T-cell (primary cell): ENCODE measurements around the gene RHOH. TPM values are rescaled to one million over a fixed set of nuclear protein-coding genes. Genes with fewer than 3 reads are reported as not detected.

Experiments
- ATAC-seq, 4 experiments: fragments of 200-7000 bp in 3 of 4; fragments of 150-1000 bp in 1 of 4; cut with Tn5 transposase; replicated peaks in 1 of 4; 1 replicate in 3 of 4; 2 replicates in 1 of 4; pipeline ENCODE4 v1.10.0; 2021; ENCODE audit warnings: moderate library complexity in 3 of 4, mild to moderate bottlenecking in 2 of 4, moderate number of reproducible peaks in 1 of 4
- CTCF ChIA-PET, 2 donors: fragments of 300-600 bp; sonication (Branson Sonifier 250); formaldehyde crosslinking; loops; one replicate each; lab custom pipeline; 2022; ENCODE audit warnings: antibody characterized with exemption in 2 of 2; lab: Charles Lee
- POLR2A ChIA-PET, 2 donors: fragments of 300-600 bp; sonication (Branson Sonifier 250); formaldehyde crosslinking; loops; one replicate each; lab custom pipeline; 2022; ENCODE audit warnings: antibody characterized with exemption in 2 of 2; lab: Charles Lee
- DNase-seq, 35 experiments: peaks; one replicate each; pipeline versions ENCODE4 v3.0.0 to v3.0.0-alpha.2; 2013 to 2023
- H3K27ac ChIP-seq: one replicate; pipeline ENCODE4 v1.5.1; 2013; ENCODE audit warnings: low read length
- H3K27me3 ChIP-seq, 2 experiments: replicated peaks in 1 of 2; 1 replicate in 1 of 2; 2 replicates in 1 of 2; pipeline versions ENCODE4 v1.6.1 to v1.7.0; 2013; ENCODE audit warnings: low read length in 1 of 2, mixed read lengths in 1 of 2; ENCODE audit not compliant: control insufficient read depth in 2 of 2, insufficient read depth in 2 of 2; ENCODE audit errors: extremely low read depth in 1 of 2
- H3K36me3 ChIP-seq, 2 donors: 1 replicate in 1 of 2; 2 replicates in 1 of 2; pipeline versions ENCODE4 v1.6.1 to v1.7.0; 2013; ENCODE audit warnings: low read length in 1 of 2; ENCODE audit not compliant: control insufficient read depth in 2 of 2, insufficient read depth in 1 of 2; ENCODE audit errors: extremely low read depth in 1 of 2
- H3K4me1 ChIP-seq, 2 experiments: 1 replicate in 1 of 2; 2 replicates in 1 of 2; pipeline versions ENCODE4 v1.6.1 to v1.7.0; 2013; ENCODE audit warnings: low read length in 2 of 2, mixed read lengths in 1 of 2; ENCODE audit not compliant: insufficient read depth in 2 of 2, control insufficient read depth in 1 of 2; ENCODE audit errors: extremely low read depth in 1 of 2
- H3K4me3 ChIP-seq, 2 donors: 1 replicate in 1 of 2; 2 replicates in 1 of 2; pipeline versions ENCODE4 v1.5.1 to v1.7.0; 2013; ENCODE audit warnings: mild to moderate bottlenecking in 2 of 2, low read length in 1 of 2, moderate library complexity in 1 of 2; ENCODE audit not compliant: control insufficient read depth in 1 of 2; ENCODE audit errors: extremely low read depth in 1 of 2
- H3K9me3 ChIP-seq: 2 replicates; pipeline ENCODE4 v1.7.0; 2013
- H3K27ac Mint-ChIP-seq, 2 donors: one replicate each; pipeline ENCODE4 v1.8.0; 2020 to 2021; ENCODE audit warnings: mild to moderate bottlenecking in 2 of 2, mixed read lengths in 2 of 2
- H3K27me3 Mint-ChIP-seq, 2 donors: one replicate each; pipeline ENCODE4 v1.8.0; 2021 to 2022; ENCODE audit warnings: mixed read lengths in 2 of 2
- H3K36me3 Mint-ChIP-seq: one replicate; pipeline ENCODE4 v1.8.0; 2021; ENCODE audit warnings: mixed read lengths
- H3K4me1 Mint-ChIP-seq, 3 donors: one replicate each; pipeline ENCODE4 v1.8.0; 2020 to 2022; ENCODE audit warnings: mixed read lengths in 3 of 3, mild to moderate bottlenecking in 1 of 3
- H3K4me3 Mint-ChIP-seq, 3 donors: one replicate each; pipeline ENCODE4 v1.8.0; 2020 to 2022; ENCODE audit warnings: mild to moderate bottlenecking in 3 of 3, mixed read lengths in 3 of 3, moderate library complexity in 3 of 3
- H3K9me3 Mint-ChIP-seq, 3 donors: one replicate each; pipeline ENCODE4 v1.8.0; 2020 to 2022; ENCODE audit warnings: mixed read lengths in 3 of 3
- WGBS: methylation state at CpG from one replicate; pipeline ENCODE4 v1.1.5; 2013; ENCODE audit warnings: missing lambda C conversion rate; ENCODE audit not compliant: insufficient coverage; 5-methylcytosine and 5-hydroxymethylcytosine counted together
- total RNA-seq, 35 experiments: library from RNA in 6 of 35; stranded (reverse) in 6 of 35; fragments of 120-200 nt in 1 of 35; gene quantifications; one replicate each; pipeline versions ENCODE4 v1.2.1 to v1.2.4 and lab custom pipeline; 2013 to 2026

The RHOH gene
- total RNA-seq, 5 donors from 2014 or later (not counting 1 experiment from before 2014, with no cell fraction given), result 174 to 436 (median 216) TPM

DNA sequence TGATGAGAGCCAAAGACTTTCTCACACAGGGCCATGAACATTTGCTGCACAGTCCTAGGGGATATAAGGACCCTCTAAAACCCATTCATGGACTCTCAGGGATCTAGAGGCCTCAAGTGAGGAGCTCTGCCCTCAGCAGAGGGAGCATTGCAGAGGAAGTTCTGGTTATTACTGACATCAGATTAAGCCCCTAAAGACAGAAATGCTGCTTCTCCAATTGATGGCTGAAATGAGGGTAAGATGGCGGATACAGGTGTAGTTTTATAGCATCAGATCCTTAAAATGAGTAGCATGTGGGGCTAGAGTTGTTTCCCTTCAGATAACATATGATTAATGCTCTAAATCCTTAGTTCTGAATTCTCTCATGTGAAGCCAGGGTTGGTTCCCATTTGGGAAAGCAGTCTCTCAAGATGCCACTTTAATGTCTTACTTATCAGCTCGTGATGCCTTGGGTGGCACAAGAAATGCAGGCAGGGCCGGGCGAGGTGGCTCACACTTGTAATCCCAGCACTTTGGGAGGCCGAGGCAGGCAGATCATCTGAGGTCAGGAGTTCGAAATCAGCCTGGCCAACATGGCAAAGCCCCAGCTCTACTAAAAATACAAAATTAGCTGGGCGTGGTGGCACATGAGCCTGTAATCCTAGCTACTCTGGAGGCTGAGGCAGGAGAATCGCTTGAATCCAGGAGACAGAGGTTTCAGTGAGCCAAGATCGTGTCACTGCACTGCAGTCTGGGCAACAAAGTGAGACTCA lies 7.9 kb downstream of the RHOH start:
- DNase-seq (peak in 1 of 35 experiments; percentile 35), ATAC-seq (peak in 1 of 4 experiments; percentile 1)
- Mint-ChIP-seq H3K4me1 (peaks cover 55 to 77% (median 72%) of the 10 kb centered on the region in 3 donors), H3K27ac (peak overlapping the region; percentile 93 to 96), H3K27me3 (no peaks in the 10 kb centered on the region), H3K9me3 (no peaks in the 10 kb centered on the region), H3K36me3 (peaks cover 51% of the 10 kb centered on the region), H3K4me3 (peak overlapping the region; percentile 96 to 99 (median 98))
- ChIA-PET POLR2A (interaction anchor here (0.5 to 2.3 kb wide), 12 partner anchors 9 to 482 kb away, joined by 3 to 9 read pairs (median 4); no protein-coding TSS in a partner anchor), CTCF (interaction anchor here in 1 of 2 donors (0.7 to 2.0 kb wide), 6 partner anchors 8 to 121 kb away, joined by 3 to 11 read pairs (median 4); partner anchors contain the start of gene RHOH)
- no peaks in the 10 kb centered on the region for H3K9me3 ChIP-seq
- 7% methylated on average over 8 of the region's 9 CpGs for WGBS
- peaks cover 0 to 10% of the 10 kb centered on the region in 2 donors for H3K36me3 ChIP-seq
- H3K27me3 ChIP-seq, result no peaks in the 10 kb centered on the region
- peak overlapping the region; percentile 99 for H3K27ac ChIP-seq
- peak overlapping the region; percentile 87 to 96 for H3K4me3 ChIP-seq
- H3K4me1 ChIP-seq, result peaks cover 50 to 55% of the 10 kb centered on the region in 2 experiments

DNA sequence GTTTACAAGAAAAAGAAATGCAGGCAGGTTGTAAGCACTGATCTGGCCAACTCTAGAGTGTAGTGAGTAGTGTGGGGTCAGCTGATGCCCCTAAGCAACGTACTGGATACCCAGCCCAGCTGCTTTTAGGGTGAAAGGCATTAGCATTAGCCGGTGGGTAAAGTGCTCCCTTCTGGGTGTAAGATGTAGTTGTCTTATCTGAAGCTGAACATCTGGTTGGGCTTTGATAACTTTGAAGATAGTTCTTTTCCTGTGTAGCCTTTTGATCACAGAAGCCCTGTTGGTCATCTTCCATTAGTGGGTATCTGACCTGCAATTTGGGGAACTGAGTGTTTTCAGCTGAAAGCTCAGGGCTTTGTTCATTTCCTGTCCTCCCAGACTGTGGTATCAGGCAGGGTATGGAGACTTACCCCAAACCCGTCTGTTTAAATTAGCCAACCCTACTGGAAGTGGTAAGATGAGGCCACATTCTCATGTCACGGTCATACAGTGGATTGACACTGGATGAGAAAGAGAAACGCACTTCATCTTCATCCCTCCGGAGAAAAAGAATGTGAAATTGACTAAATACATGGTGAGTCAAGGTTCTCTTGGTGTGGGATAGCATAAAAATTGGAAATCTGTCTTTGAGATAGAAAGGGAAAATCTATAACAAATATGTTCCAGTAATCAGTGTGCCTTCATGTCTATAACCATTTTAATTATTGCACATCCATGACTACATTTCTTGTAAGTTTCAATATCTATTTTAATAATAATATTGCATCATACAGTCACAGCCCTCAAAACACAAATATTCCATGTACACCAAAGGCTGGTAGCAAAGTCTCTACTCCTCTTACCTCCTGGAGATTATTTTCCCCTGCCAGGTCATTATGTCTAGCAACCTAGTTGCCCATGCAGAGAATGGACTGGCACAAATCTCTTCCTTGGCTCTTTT lies 8.7 kb downstream of the RHOH start:
- H3K36me3 ChIP-seq, result peaks cover 0 to 16% of the 10 kb centered on the region in 2 donors
- Mint-ChIP-seq H3K4me1 (peaks cover 62 to 82% (median 76%) of the 10 kb centered on the region in 3 donors), H3K36me3 (peaks cover 53% of the 10 kb centered on the region), H3K27me3 (no peaks in the 10 kb centered on the region), H3K4me3 (peak overlapping the region; percentile 96 to 99 (median 98)), H3K27ac (peak overlapping the region; percentile 93 to 96), H3K9me3 (no peaks in the 10 kb centered on the region)
- DNase-seq (peak in 2 of 35 experiments; percentile 48 to 63), ATAC-seq (peak; percentile 34 to 50 (median 46))
- H3K27ac ChIP-seq, result peak overlapping the region; percentile 99
- ChIA-PET CTCF (interaction anchor here in 1 of 2 donors (0.7 to 2.0 kb wide), 7 partner anchors 8 to 120 kb away, joined by 3 to 11 read pairs (median 4); partner anchors contain the start of gene RHOH), POLR2A (interaction anchor here (0.5 to 4.4 kb wide), 15 partner anchors 7 to 147 kb away, joined by 3 to 47 read pairs (median 4); partner anchors contain the start of gene RHOH (in 1 of the 2))
- WGBS, result 0% methylated on average over 2 of the region's 6 CpGs
- peaks cover 55 to 58% of the 10 kb centered on the region in 2 experiments for H3K4me1 ChIP-seq
- H3K27me3 ChIP-seq, result no peaks in the 10 kb centered on the region
- peak overlapping the region; percentile 87 to 96 for H3K4me3 ChIP-seq
- no peaks in the 10 kb centered on the region for H3K9me3 ChIP-seq

DNA sequence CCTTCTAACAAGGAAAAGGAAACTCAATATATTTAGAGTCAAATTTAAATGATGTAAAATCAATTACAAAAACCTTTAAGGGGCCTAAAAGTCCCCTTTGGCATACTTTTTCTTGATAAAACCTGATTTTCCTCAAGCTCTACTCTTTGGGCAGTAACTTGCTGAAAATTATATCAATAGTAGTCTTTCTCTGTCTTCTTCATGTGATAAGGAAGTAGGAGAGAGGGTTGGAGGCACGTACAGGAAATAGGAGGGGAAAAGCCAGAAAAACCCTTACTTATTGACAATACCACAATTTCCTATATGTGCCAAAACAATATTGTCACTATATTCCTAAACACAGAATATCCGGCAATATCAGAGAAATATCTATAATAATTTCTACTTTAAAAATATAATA lies 9.6 kb downstream of the RHOH start:
- Histone ChIP-seq H3K36me3 (peaks cover 0 to 16% of the 10 kb centered on the region in 2 donors), H3K27me3 (no peaks in the 10 kb centered on the region), H3K4me3 (peak overlapping the region; percentile 87 to 96), H3K27ac (peak overlapping the region; percentile 99), H3K4me1 (peaks cover 60 to 63% of the 10 kb centered on the region in 2 experiments), H3K9me3 (no peaks in the 10 kb centered on the region)
- ChIA-PET POLR2A (interaction anchor here (0.6 to 4.4 kb wide), 15 partner anchors 8 to 1552 kb away, joined by 3 to 47 read pairs (median 5); partner anchors contain the start of gene RHOH (in 1 of the 2)), CTCF (interaction anchor here in 1 of 2 donors (0.6 to 1.4 kb wide), 8 partner anchors 9 to 110 kb away, joined by 3 to 5 read pairs (median 4); no protein-coding TSS in a partner anchor)
- no peaks in the 10 kb centered on the region for H3K27me3 Mint-ChIP-seq
- ATAC-seq, result peak in 2 of 4 experiments; percentile 17 to 36
- no CpG with 5 or more reads among the region's 2 CpGs for WGBS
- H3K9me3 Mint-ChIP-seq, result no peaks in the 10 kb centered on the region
- peaks cover 52% of the 10 kb centered on the region for H3K36me3 Mint-ChIP-seq
- peak overlapping the region; percentile 96 to 99 (median 98) for H3K4me3 Mint-ChIP-seq
- peak overlapping the region; percentile 93 to 96 for H3K27ac Mint-ChIP-seq
- peaks cover 66 to 91% (median 80%) of the 10 kb centered on the region in 3 donors for H3K4me1 Mint-ChIP-seq
- peak in 1 of 35 experiments; percentile 66 for DNase-seq

DNA sequence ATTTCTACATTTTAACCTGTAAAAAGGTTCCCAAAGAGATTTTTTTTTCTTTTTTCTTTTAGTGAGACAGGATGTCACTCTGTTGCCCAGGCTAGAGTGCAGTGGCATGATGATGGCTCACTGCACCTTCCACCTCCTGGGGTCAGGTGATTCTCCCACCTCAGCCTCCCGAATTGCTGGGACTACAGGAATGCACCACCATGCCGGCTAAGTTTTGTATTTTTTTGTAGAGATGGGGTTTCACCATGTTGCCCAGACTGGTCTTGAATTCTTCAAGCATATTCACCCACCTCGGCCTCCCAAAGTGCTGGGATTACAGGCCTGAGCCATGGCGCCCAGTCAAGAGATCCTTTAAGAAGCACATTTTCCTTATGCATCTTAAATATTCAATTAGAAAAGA lies 12.6 kb downstream of the RHOH start:
- Mint-ChIP-seq H3K4me3 (peak overlapping the region; percentile 76 to 83 (median 77)), H3K4me1 (peaks cover 83 to 95% (median 88%) of the 10 kb centered on the region in 3 donors), H3K27me3 (no peaks in the 10 kb centered on the region), H3K36me3 (peaks cover 61% of the 10 kb centered on the region), H3K27ac (peak overlapping the region; percentile 93 to 95), H3K9me3 (no peaks in the 10 kb centered on the region)
- peaks cover 70 to 74% of the 10 kb centered on the region in 2 experiments for H3K4me1 ChIP-seq
- WGBS, result no CpG with 5 or more reads among the region's 4 CpGs
- CTCF ChIA-PET, result interaction anchor here (0.6 to 5.5 kb wide), 2 partner anchors 59 to 99 kb away, joined by 3 to 46 read pairs; no protein-coding TSS in a partner anchor
- H3K4me3 ChIP-seq, result peak overlapping the region in 1 of 2 donors; percentile 3
- peaks cover 0 to 31% of the 10 kb centered on the region in 2 donors for H3K36me3 ChIP-seq
- DNase-seq (peak in 1 of 35 experiments; percentile 29), ATAC-seq (no peak)
- POLR2A ChIA-PET, result interaction anchor here (0.6 to 4.4 kb wide), 3 partner anchors 9 to 24 kb away, joined by 3 to 47 read pairs (median 3); partner anchors contain the start of gene RHOH (in 1 of the 2)
- peak overlapping the region; percentile 99 for H3K27ac ChIP-seq
- H3K9me3 ChIP-seq, result no peaks in the 10 kb centered on the region
- H3K27me3 ChIP-seq, result no peaks in the 10 kb centered on the region

DNA sequence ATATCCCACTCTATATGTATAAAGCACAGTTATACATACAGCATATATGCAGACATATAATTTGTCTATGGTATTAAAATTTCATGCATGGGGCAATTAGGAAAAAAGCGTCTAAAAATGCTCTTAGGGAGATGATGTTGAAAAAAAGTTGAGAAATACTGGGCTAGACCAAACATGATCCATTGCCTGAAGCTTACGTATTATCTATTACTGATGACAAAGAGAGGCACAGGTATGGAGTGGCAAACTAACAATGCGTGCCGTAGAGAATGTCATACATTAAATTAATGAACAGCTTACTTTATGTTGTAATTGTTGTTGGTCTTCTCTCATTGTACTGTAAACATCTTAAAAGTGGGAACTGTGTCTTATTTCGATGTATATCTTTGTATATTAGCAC lies 13.9 kb downstream of the RHOH start:
- peak overlapping the region; percentile 51 to 83 (median 74) for H3K4me3 Mint-ChIP-seq
- Histone ChIP-seq H3K4me3 (no peak overlapping the region), H3K4me1 (peaks cover 72 to 74% of the 10 kb centered on the region in 2 experiments), H3K27me3 (no peaks in the 10 kb centered on the region), H3K36me3 (peaks cover 0 to 44% of the 10 kb centered on the region in 2 donors), H3K27ac (peak overlapping the region; percentile 99), H3K9me3 (no peaks in the 10 kb centered on the region)
- H3K27me3 Mint-ChIP-seq, result no peaks in the 10 kb centered on the region
- DNase-seq (peak in 1 of 35 experiments; percentile 23), ATAC-seq (no peak)
- peaks cover 83 to 95% (median 88%) of the 10 kb centered on the region in 3 donors for H3K4me1 Mint-ChIP-seq
- H3K27ac Mint-ChIP-seq, result peak overlapping the region; percentile 93 to 95
- CTCF ChIA-PET, result interaction anchor here (0.5 to 5.5 kb wide), 8 partner anchors 12 to 115 kb away, joined by 3 to 46 read pairs (median 4); no protein-coding TSS in a partner anchor
- 40% methylated on average over 1 of the region's 5 CpGs for WGBS
- POLR2A ChIA-PET, result interaction anchor here (0.5 to 1.9 kb wide), 10 partner anchors 8 to 20 kb away, joined by 3 to 9 read pairs (median 4); partner anchors contain the start of gene RHOH (in 1 of the 2)
- H3K36me3 Mint-ChIP-seq, result peaks cover 56% of the 10 kb centered on the region
- no peaks in the 10 kb centered on the region for H3K9me3 Mint-ChIP-seq
